Measurements from ENCODE around the gene IQSEC3.

The IQSEC3 gene

DNA sequence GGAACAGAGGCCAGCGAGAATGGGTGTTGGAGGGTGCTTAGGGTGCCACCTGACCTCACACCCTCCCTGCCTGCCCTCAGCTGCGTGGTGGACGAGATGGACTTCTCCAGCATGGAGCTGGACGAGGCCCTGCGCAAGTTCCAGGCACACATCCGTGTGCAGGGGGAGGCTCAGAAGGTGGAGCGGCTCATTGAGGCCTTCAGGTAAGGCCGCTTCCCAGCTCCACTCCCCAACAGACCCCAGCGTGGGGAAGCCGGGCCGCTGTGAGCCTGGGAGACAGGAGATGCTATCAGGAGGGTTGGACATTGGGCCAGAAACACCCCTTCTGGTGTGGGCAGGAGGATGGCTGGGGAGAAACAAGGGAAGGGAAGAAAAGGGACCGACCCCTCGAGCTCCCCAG is 90.4 kb downstream of the IQSEC3 start:
- DNase-seq (ENCODE audit: low read depth in 1 of 2, low spot score in 1 of 2): no peak
- in situ Hi-C loops (cut with HindIII; ENCODE audit: low pct_unique_long_range_greater_than_20kb, low sequenced_read_pairs): no loop called here
- no peak for TF ChIP-seq JUND (IDR thresholded peaks at IDR 0.05; ENCODE audit: low read depth)

DNA sequence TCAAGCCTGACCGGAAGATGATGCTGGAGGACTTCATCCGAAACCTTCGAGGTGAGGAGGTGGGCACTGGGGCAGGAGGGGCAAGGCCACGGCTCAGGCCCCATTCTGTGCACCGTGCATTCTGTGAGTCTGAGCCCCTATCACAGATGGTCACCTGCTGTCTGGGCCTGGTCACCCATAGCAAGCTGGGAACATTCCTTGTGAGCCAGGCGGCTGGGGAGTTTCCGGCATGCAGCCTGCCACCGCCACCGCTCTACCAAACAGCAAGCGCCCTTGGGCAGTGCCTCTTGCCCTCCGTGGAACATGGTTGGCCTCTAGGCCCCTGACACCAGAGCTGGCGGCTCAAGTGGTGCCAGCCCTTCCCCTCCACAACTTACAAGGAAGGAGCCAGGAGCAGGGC is 91.1 kb downstream of the IQSEC3 start:
- DNase-seq (ENCODE audit: low read depth in 1 of 2, low spot score in 1 of 2): no peak
- no peak for TF ChIP-seq JUND (IDR thresholded peaks at IDR 0.05; ENCODE audit: low read depth)
- in situ Hi-C loops (cut with HindIII; ENCODE audit: low pct_unique_long_range_greater_than_20kb, low sequenced_read_pairs): no loop called here

DNA sequence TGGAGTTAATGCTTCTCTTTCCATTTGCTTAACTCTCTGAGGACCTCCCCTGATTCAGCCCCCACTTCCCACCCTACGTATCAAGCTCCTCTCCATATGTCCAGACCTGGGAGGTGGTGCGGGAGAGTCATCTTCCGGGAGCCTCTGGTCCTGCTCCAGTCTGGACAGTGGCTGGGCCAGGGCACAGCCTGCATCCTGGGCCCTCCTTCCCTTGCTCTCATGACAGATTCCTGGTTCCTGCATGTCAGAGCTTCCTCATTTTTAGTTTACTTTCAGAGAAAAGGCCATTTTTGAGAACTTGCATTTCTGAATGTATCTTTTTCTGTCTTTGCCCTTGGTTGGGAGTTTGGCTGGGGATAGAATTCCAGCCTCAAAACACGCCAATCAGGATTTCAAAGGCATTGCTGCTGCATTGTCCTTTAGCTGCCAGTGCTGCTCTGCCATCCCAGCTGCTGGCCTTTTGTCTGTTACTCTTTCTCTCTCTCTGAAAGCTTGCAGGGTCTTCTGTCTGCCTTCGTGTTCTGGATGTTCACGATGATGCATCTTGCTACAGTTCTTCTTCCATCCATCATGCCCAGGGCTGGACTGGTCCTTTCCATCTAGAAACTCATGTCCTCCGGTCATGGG is 92.7 kb downstream of the IQSEC3 start:
- no peak for DNase-seq (ENCODE audit: low read depth in 1 of 2, low spot score in 1 of 2)
- TF ChIP-seq JUND (IDR thresholded peaks at IDR 0.05; ENCODE audit: low read depth): no peak
- in situ Hi-C loops (cut with HindIII; ENCODE audit: low pct_unique_long_range_greater_than_20kb, low sequenced_read_pairs): no loop called here

DNA sequence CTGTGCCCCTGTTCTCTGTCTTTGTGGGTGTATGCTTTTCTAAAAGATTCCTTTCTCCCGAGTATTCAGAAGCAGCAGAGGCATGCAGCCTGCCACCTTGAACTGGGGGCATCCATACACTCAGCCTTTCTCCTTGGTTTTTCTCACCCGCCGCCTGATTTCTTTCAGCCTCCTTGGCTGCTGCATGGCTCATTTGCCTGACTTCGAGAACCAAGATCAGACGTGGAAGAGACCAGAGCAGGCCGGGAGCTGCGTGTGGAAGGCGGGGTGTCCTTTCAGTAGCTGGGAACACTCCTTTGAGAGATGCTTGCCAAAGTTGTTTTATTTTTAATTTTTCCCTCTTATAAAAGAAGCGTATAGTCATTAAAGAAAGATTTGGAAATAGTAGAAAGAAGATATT is 94.3 kb downstream of the IQSEC3 start:
- in situ Hi-C loops (cut with HindIII; ENCODE audit: low pct_unique_long_range_greater_than_20kb, low sequenced_read_pairs): no loop called here

DNA sequence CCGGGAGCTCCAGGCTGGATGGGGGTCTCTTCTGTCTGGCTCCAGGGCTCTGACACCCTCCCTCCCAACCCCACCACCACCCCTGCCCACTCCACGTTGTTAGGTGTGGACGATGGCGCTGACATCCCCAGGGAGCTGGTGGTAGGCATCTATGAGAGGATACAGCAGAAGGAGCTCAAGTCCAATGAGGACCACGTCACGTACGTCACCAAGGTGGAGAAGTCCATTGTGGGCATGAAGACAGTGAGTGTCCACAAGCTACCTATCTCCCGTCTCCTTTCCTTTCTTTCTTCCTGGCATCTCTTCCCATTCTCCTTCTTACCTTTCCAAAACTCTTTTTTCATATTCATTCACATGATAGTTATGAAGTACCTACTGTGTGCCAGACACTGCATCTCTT is 95.3 kb downstream of the IQSEC3 start:
- in situ Hi-C loops (cut with HindIII; ENCODE audit: low pct_unique_long_range_greater_than_20kb, low sequenced_read_pairs): no loop called here
- no peak for DNase-seq (ENCODE audit: low read depth in 1 of 2, low spot score in 1 of 2)
- no peak for TF ChIP-seq JUND (IDR thresholded peaks at IDR 0.05; ENCODE audit: low read depth)

More for the DNA sequence above, 94.3 kb downstream of the IQSEC3 start:
- TF ChIP-seq JUND (IDR thresholded peaks at IDR 0.05; ENCODE audit: low read depth): no peak
- no peak for DNase-seq (ENCODE audit: low read depth in 1 of 2, low spot score in 1 of 2)

DNA sequence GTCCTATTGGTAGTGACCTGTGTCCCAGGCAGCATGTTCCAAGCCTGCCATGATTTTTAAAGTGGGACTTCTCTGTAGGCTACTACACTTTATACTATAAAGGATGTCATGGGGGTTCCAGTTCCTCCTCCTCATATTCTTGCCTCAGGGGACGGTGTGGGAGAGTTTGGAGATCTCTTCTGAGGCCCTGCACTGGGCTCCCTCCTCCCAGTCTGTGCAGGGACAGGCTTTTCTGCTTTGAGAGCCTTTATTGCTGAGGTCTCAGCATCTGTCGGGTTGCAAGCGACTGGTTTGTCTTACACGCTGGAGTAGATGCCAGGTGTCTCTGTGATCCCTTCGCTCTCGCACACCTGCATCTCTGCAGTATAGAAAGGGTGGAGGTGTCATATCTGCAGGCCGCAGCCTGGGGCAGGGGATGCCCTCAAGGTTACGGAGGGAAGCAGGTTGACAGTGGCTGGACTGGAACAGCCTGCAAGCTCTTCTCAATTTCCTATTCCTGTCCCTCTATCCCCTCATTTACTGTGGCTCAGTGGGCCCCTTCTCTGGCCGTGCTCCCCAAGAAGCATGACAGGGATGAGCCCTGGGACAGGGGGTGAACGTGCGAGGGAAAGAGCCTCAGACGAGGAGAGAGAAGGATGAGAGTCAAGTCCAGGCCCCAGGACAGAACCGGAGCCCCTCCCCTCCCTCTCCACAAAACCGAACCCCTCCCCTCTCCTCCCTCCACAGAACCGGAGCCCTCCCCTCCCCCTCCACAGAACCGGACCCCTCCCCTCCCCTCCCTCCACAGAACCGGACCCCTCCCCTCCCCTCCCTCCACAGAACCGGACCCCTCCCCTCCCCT is 96.1 kb downstream of the IQSEC3 start:
- no peak for DNase-seq (ENCODE audit: low read depth in 1 of 2, low spot score in 1 of 2)
- no peak for TF ChIP-seq JUND (IDR thresholded peaks at IDR 0.05; ENCODE audit: low read depth)
- in situ Hi-C loops (cut with HindIII; ENCODE audit: low pct_unique_long_range_greater_than_20kb, low sequenced_read_pairs): no loop called here

DNA sequence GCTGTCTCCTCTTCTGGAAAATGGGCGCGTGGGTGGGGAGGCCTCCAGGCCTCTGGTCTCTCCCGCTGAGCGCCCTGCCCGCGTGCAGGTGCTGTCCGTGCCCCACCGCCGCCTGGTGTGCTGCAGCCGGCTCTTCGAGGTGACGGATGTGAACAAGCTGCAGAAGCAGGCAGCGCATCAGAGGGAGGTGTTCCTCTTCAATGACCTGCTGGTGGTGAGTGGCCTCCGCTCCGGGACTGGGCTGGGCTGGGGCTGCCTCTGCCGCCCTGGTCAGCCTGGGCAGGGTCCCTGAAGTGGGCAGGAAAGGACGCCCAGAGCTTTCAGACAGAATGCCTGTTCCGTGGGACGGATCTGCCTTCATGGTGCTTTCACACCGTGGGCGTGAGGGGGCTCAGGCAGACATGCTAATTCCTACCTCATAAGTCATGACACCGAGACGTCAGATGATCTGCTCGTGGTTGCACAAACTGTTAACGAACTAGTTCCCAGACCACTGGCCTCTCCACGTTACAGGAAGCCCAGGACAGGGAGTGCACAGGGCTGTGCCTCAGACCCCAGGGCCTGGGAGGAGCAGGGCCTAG is 96.9 kb downstream of the IQSEC3 start:
- no peak for DNase-seq (ENCODE audit: low read depth in 1 of 2, low spot score in 1 of 2)
- TF ChIP-seq JUND (IDR thresholded peaks at IDR 0.05; ENCODE audit: low read depth): no peak
- in situ Hi-C loops (cut with HindIII; ENCODE audit: low pct_unique_long_range_greater_than_20kb, low sequenced_read_pairs): no loop called here

DNA sequence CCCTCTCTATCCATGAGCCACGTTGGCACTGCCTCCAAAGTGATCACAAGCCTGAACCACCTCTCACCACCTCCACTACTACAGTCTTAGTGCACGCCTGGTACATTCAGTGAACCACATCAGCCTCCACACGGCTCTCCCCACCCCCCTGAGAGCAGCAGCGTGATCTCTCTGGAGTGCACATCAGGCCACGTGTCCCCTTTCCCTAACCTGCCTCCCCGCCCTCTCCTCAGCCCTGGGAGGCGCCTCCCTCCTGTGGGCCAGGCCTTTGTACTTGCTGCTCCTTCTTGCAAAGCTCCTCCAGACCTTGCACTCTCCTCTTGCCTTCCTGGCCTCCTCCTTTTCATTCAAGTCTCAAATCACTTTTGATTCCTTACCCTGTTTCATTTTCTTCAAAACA is 97.6 kb downstream of the IQSEC3 start:
- no peak for DNase-seq (ENCODE audit: low read depth in 1 of 2, low spot score in 1 of 2)
- TF ChIP-seq JUND (IDR thresholded peaks at IDR 0.05; ENCODE audit: low read depth): no peak
- in situ Hi-C loops (cut with HindIII; ENCODE audit: low pct_unique_long_range_greater_than_20kb, low sequenced_read_pairs): no loop called here

DNA sequence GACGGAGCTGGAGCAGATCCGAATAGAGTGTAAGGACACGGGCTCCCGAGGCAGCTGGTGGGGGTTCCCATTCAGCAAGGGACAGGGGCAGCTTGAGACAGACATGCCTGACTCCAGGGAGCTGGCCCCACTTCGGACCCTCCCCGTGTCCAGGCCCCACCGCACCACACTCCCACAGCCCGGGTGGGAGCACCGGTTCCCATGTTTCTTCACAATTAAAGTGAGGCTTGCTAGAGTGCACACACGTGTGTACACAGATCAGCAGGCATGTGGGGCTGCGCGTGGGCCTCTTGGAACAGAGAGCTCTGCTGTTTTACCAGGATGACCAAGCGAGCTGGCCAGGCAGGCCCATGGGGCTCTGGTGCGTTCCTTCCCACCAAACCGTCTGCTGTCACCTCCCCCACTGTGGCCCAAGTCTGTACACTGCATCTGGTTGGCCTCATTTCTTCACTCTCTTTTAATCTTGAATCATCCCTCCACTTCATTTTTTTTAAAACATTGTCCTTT is 99.3 kb downstream of the IQSEC3 start:
- in situ Hi-C loops (cut with HindIII; ENCODE audit: low pct_unique_long_range_greater_than_20kb, low sequenced_read_pairs): no loop called here
- DNase-seq (ENCODE audit: low read depth in 1 of 2, low spot score in 1 of 2): no peak
- no peak for TF ChIP-seq JUND (IDR thresholded peaks at IDR 0.05; ENCODE audit: low read depth)

DNA sequence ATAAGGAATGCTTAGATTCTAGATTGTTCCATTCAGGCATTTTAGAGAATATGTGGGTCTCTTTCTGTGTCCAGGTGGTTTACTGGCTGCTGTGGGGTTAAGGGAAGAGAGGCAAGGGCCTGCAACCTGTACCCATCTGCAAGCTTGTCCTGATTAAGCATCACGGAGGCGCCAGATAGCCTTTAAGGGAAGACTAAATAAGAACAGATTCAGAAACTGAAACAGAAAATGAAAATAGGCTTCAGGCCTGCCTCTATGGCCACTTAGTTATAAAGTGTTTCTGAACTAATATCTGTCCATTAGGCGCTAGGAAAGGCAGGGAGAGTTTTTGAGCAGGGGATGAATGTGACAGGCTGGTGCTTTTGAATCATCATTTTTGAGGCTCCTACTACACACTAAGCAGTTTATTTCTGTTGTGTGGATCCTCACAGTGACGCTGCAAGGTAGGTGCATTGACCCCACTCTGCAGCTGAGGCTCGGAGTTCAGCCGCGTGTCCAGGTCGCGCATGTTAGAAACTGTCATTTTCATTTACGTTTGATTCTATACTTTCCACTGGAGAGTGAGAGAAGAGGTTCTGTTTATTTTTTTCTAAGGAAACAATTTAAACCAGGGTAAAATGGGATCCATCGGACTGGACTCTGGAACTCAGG is 100.0 kb downstream of the IQSEC3 start:
- in situ Hi-C loops (cut with HindIII; ENCODE audit: low pct_unique_long_range_greater_than_20kb, low sequenced_read_pairs): no loop called here
- DNase-seq (ENCODE audit: low read depth in 1 of 2, low spot score in 1 of 2): no peak
- no peak for TF ChIP-seq JUND (IDR thresholded peaks at IDR 0.05; ENCODE audit: low read depth)

DNA sequence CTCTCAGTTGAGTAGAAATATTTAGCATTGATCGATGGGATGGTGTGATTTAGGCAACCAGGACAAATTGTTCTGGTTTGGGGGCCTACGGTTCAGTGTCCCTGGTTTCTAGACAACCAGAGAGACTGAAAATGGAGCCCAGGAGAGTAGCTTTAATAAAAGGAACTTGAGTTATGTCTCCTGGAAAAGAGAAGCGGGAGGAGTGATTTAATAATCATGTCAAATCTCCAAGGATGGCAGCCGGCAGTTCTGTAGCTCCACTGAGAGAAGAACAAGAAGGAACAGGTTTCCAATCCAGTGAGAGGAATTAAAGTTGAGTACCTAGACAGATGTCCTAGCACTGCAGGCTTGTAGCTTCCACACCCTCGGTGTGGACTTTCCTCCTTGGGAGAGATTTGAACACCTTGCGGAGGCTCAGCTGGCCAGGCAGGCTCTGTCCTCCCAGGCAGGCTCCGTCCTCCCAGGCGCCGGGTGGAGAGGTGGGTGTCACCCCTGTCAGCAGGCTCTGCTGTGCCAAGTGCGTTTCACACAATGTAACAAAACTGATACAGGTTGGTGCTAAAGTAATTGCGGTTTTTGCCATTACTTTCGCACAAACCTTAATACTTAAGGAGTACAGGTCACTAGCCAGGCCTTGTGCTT is 101.5 kb downstream of the IQSEC3 start:
- in situ Hi-C loops (cut with HindIII; ENCODE audit: low pct_unique_long_range_greater_than_20kb, low sequenced_read_pairs): no loop called here
- no peak for TF ChIP-seq JUND (IDR thresholded peaks at IDR 0.05; ENCODE audit: low read depth)
- DNase-seq (ENCODE audit: low read depth in 1 of 2, low spot score in 1 of 2): no peak

DNA sequence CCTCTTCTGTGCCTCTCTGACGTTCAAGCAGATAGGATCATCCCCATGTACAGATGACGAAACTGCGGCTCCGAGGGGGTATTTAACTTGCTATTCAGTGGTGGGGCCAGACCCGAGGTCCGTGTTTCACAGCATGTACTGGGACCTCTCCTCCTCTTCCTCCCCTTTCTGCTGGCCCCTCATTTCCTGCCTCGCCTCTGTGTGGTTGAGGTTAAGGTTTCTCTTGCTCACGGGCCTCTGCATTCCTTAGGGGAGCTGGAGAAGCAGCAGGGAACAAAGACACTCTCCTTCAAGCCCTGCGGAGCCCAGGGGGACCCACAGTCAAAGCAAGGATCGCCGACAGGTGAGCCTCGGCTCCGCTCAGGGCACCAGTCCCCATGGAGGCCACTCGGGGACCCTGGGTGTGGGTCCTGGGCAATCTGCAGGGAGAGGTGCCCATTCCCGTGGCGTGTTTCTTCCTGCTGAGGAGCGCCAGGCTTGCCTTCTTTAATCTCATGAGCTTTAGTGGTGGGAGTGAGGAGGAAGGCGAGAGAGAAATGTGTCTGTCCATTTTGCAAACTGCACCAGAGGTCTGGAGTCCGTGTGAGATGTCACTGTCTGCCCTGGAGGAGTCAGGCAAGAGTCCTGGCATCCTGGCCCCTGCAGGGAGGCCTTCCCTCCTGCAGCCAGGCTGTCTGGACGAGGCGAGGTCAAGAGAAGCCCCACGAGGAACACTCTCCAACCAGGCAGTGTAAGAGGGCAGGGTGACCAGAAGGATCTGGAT is 102.4 kb downstream of the IQSEC3 start:
- DNase-seq (ENCODE audit: low read depth in 1 of 2, low spot score in 1 of 2): no peak
- no peak for TF ChIP-seq JUND (IDR thresholded peaks at IDR 0.05; ENCODE audit: low read depth)
- in situ Hi-C loops (cut with HindIII; ENCODE audit: low pct_unique_long_range_greater_than_20kb, low sequenced_read_pairs): no loop called here
